Activated CD8-positive, alpha-beta memory T cell treated with anti-CD3 and anti-CD28 coated beads, Interleukin-2, amount 50 U/mL, for 1 hour (primary cell): ENCODE results near the gene STAP2.
A peak's percentile ranks its signal among the peaks of the same experiment; 100 is the strongest.

ENCODE experiments used
- DNase-seq: peaks from one replicate; pipeline ENCODE4 v3.0.0-alpha.2; 2020; ENCODE audit errors: extremely low read depth

STAP2 gene

GRCh38 chr19:4338441-4339355 is at the start of gene STAP2:
STAP2 (minus strand) TSS chr19:4338827; CDS start chr19:4338753, 74 bp downstream.
- no peak for DNase-seq

GRCh38 chr19:4386041-4386782 is 47.6 kb upstream of the STAP2 start:
- DNase-seq = no peak

- no peak for DNase-seq
Measured at GRCh38 chr19:4385291-4386040, 46.8 kb upstream of the STAP2 start.

GRCh38 chr19:4380254-4380727 is 41.7 kb upstream of the STAP2 start:
- DNase-seq = peak; percentile 33

- DNase-seq = no peak
Measured at GRCh38 chr19:4379383-4380253, 41.0 kb upstream of the STAP2 start.

- DNase-seq = no peak
Measured at GRCh38 chr19:4378886-4379285, 40.3 kb upstream of the STAP2 start.

GRCh38 chr19:4376991-4377781 is 38.6 kb upstream of the STAP2 start:
- no peak for DNase-seq

- DNase-seq = no peak
Measured at GRCh38 chr19:4376671-4376990, 38.0 kb upstream of the STAP2 start.

- no peak for DNase-seq
Measured at GRCh38 chr19:4376028-4376670, 37.5 kb upstream of the STAP2 start.

GRCh38 chr19:4375164-4376027 is 36.8 kb upstream of the STAP2 start:
- no peak for DNase-seq

GRCh38 chr19:4374498-4375163 is 36.0 kb upstream of the STAP2 start:
- DNase-seq = no peak

- no peak for DNase-seq
Measured at GRCh38 chr19:4373601-4374497, 35.2 kb upstream of the STAP2 start.

GRCh38 chr19:4373013-4373367 is 34.4 kb upstream of the STAP2 start:
- no peak for DNase-seq

- no peak for DNase-seq
Measured at GRCh38 chr19:4372165-4373012, 33.8 kb upstream of the STAP2 start.

GRCh38 chr19:4371247-4372164 is 32.9 kb upstream of the STAP2 start:
- no peak for DNase-seq
